Ectodermal cell (in vitro differentiated cells): ENCODE measurements around the gene NUDC.

Experiments used
- H3K27ac ChIP-seq: 2 replicates; pipeline ENCODE4 v1.7.0; 2013; ENCODE audit warnings: mild to moderate bottlenecking, low read depth, low read length; ENCODE audit not compliant: insufficient read depth, poor library complexity, severe bottlenecking
- H3K27me3 ChIP-seq: 2 replicates; pipeline ENCODE4 v1.7.0; 2013; ENCODE audit warnings: mild to moderate bottlenecking, low read length; ENCODE audit not compliant: insufficient read depth, control insufficient read depth, poor library complexity, severe bottlenecking
- H3K36me3 ChIP-seq: one replicate; pipeline ENCODE4 v1.7.0; 2013; ENCODE audit warnings: low read length; ENCODE audit not compliant: control insufficient read depth, insufficient read depth
- H3K4me1 ChIP-seq: one replicate; pipeline ENCODE4 v1.7.0; 2013; ENCODE audit warnings: low read length; ENCODE audit not compliant: control insufficient read depth, insufficient read depth
- H3K4me3 ChIP-seq: 2 replicates; pipeline ENCODE4 v1.7.0; 2013; ENCODE audit warnings: low read depth, low read length, control low read depth; ENCODE audit not compliant: insufficient read depth
- H3K9me3 ChIP-seq: 2 replicates; pipeline ENCODE4 v1.7.0; 2013; ENCODE audit warnings: mild to moderate bottlenecking, low read length, moderate library complexity; ENCODE audit not compliant: control insufficient read depth
- WGBS, 2 experiments: methylation state at CpG; one replicate each; pipeline ENCODE4 v1.1.7; 2013; ENCODE audit warnings: missing lambda C conversion rate in 2 of 2; 5-methylcytosine and 5-hydroxymethylcytosine counted together

Gene NUDC

DNA sequence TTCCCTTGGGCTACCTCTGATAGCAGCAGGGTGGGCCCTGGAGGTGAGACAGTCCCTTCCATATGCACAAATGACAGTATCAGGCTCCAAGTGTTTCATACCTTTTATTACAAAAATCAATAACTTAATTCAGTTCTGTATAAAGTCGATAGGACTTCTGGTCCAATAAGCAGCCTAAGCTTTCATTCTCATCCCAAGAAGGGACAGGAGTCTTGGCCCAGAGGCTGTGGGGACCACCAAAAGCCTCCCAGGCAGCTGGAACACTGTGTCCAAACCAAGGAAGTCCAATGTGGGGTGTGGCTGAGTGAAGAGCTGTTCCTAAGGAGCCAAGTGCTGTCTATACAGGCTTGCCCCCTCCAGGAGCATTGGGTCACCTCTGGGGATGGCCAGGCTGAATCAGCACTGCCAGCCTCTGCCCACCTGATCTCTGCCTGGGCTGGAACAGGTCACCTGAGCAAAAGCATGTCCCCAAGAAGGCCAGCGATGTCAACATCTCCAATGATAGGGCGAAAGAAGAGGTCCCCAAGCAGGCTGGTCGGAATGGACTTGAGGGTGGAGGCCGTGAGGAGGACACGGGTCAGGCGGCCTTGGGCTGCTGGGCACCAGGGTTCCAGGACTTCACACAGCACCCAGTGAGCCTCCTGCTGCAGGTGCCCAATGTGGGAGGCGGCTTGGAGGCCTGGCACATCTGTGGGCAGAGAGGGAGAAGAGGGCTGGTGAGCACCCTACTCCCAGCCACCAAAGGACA is 10.0 kb upstream of the NUDC start:
- Histone ChIP-seq H3K27ac (no peak overlapping the region), H3K4me1 (no peaks in the 10 kb centered on the region), H3K36me3 (no peaks in the 10 kb centered on the region), H3K4me3 (no peak overlapping the region), H3K27me3 (no peaks in the 10 kb centered on the region), H3K9me3 (no peaks in the 10 kb centered on the region)
- 89 to 90% methylated on average over 8 of the region's 8 CpGs for WGBS, 2 experiments

DNA sequence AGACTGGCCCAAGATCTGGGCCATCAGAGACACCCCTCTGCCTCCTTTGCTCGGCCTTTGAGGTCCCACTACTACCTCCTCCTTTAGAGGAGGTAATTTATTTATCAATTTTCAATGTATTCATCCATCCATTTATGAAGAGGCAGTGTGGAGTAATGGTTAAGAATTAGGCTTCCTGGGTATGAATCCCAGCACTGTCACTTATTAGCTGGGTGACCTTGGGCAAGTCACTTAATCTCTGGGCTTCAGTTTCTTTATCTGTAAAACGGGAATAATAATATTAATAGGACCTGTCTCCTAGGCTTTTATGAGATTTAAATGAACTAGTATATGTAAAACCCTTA is 9.4 kb upstream of the NUDC start:
- Histone ChIP-seq H3K9me3 (no peaks in the 10 kb centered on the region), H3K27ac (no peak overlapping the region), H3K4me3 (no peak overlapping the region), H3K27me3 (no peaks in the 10 kb centered on the region), H3K36me3 (no peaks in the 10 kb centered on the region), H3K4me1 (no peaks in the 10 kb centered on the region)
- WGBS, 2 experiments: 77 to 83% methylated on average over 1 to 2 of the region's 2 CpGs

DNA sequence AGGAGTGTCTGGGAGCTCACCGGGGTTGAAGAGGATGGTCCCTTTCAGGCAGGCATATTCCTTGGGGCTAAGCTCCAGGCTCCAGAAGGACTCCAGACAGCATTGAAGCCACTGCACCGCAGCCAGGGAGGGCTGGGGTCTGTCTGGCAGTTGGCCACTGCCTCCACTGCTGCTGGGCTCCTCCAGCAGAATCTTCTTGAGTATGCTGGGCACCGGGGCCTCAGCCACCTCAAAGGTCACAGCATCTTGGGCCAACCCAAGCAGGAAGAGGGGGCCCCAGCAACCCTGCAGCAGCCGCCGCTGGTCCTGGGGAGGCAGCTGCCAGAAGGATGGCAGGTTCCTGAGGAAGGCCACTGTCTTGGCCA is 8.2 kb upstream of the NUDC start:
- WGBS, 2 experiments: 90 to 91% methylated on average over 5 of the region's 5 CpGs

GRCh38 chr1:26913754-26914619 is 7.6 kb upstream of the NUDC start, which contains the start of gene NR0B2:
Gene NR0B2 (minus strand): TSS chr1:26913975. CDS start chr1:26913940, 35 bp downstream.
- Histone ChIP-seq H3K27ac (no peak within 1 kb of the TSS), H3K4me3 (no peak within 1 kb of the TSS)
- WGBS, 2 experiments: 89 to 90% methylated on average over 16 of the region's 16 CpGs

More for the DNA sequence above, 8.2 kb upstream of the NUDC start:
- Histone ChIP-seq H3K4me3 (no peak overlapping the region), H3K27me3 (no peaks in the 10 kb centered on the region), H3K4me1 (no peaks in the 10 kb centered on the region), H3K36me3 (no peaks in the 10 kb centered on the region), H3K27ac (no peak overlapping the region), H3K9me3 (no peaks in the 10 kb centered on the region)

GRCh38 chr1:26915204-26915842 is 6.2 kb upstream of the NUDC start:
- 79 to 82% methylated on average over 5 of the region's 5 CpGs for WGBS, 2 experiments
- no peaks in the 10 kb centered on the region for H3K9me3 ChIP-seq
- H3K27ac ChIP-seq: no peak overlapping the region

More at GRCh38 chr1:26913754-26914619, 7.6 kb upstream of the NUDC start, which contains the start of gene NR0B2:
- Histone ChIP-seq H3K9me3 (no peaks in the 10 kb centered on the region), H3K4me1 (no peaks in the 10 kb centered on the region), H3K36me3 (no peaks in the 10 kb centered on the region), H3K27me3 (no peaks in the 10 kb centered on the region)

DNA sequence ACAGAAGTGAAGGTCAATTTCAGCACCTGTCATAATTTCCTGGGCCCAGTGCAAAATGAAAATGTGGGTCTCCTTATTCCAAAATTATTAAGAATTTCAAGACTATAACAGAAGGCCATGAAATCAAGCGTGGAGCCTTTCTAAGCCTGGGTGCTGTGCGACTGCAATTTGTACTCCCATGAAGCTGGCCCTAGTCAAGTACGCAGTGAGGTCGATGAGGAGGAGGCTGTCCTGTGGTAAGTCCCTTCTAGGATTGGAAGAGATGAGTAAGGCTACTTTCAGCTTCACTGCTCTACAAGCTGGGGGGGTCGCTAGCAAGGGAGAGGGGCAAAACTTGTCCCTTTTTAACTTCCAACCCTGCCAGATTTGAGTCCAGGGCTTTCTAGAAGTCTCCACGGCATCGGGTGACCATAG is 410 bp upstream of the NUDC start:
- WGBS, 2 experiments: 31 to 40% methylated on average over 7 of the region's 7 CpGs
- no peaks in the 10 kb centered on the region for H3K9me3 ChIP-seq
- H3K36me3 ChIP-seq: peaks cover 16% of the 10 kb centered on the region
- H3K27ac ChIP-seq: no peak overlapping the region
- H3K4me1 ChIP-seq: peaks cover 11% of the 10 kb centered on the region
- H3K4me3 ChIP-seq: peak overlapping the region; percentile 88
- no peaks in the 10 kb centered on the region for H3K27me3 ChIP-seq

More at GRCh38 chr1:26915204-26915842, 6.2 kb upstream of the NUDC start:
- no peak overlapping the region for H3K4me3 ChIP-seq
- H3K36me3 ChIP-seq: no peaks in the 10 kb centered on the region
- no peaks in the 10 kb centered on the region for H3K4me1 ChIP-seq
- H3K27me3 ChIP-seq: no peaks in the 10 kb centered on the region

DNA sequence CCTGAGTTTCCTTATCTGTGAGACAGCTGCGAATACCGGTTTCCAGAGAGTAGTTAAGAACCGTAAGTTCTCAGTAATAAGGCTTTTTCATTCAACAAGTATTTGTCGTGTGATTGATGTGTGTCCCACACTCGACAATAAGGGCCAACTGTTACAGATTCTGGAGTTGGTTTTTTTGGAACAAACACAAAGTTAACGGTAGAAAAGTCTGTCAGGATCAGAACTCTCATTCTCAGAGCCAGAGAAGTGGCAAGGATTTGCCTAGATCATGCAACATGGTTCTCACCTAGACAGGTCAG is 837 bp downstream of the NUDC start:
- peaks cover 11% of the 10 kb centered on the region for H3K4me1 ChIP-seq
- H3K9me3 ChIP-seq: no peaks in the 10 kb centered on the region
- H3K27me3 ChIP-seq: no peaks in the 10 kb centered on the region
- H3K4me3 ChIP-seq: peak overlapping the region; percentile 88
- H3K27ac ChIP-seq: no peak overlapping the region
- H3K36me3 ChIP-seq: peaks cover 27% of the 10 kb centered on the region
- WGBS, 2 experiments: 55 to 61% methylated on average over 6 of the region's 6 CpGs

DNA sequence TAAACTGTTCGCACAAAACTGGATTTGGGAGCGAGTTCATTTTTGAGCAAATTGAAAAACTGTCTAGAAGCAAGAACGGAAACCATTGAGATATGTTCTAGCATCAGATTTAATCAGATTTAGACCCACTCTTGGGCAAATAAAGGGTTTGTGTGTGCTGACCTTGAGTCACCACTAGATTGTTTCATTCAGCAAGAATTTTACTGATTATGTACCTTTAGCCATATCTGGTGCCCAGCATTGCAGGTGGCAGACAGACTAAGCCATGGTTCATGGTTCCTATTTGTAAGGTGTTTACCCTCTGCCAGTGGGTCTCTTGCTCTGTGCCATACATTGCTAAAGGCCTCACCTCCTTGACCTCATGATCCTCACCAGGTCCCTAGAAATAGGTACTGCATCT is 1.4 kb downstream of the NUDC start:
- Histone ChIP-seq H3K4me3 (peak overlapping the region; percentile 88), H3K36me3 (peaks cover 31% of the 10 kb centered on the region), H3K27me3 (no peaks in the 10 kb centered on the region), H3K27ac (no peak overlapping the region), H3K9me3 (no peaks in the 10 kb centered on the region), H3K4me1 (peaks cover 11% of the 10 kb centered on the region)
- 88 to 90% methylated on average over 3 of the region's 3 CpGs for WGBS, 2 experiments

- Histone ChIP-seq H3K27ac (no peak overlapping the region), H3K27me3 (no peaks in the 10 kb centered on the region), H3K36me3 (peaks cover 36% of the 10 kb centered on the region), H3K4me1 (peaks cover 11% of the 10 kb centered on the region), H3K4me3 (no peak overlapping the region), H3K9me3 (no peaks in the 10 kb centered on the region)
- 96 to 98% methylated on average over 3 of the region's 3 CpGs for WGBS, 2 experiments
These were observed 2.2 kb downstream of the NUDC start for GRCh38 chr1:26923711-26924110.

GRCh38 chr1:26932531-26932930 is 11.0 kb downstream of the NUDC start:
- H3K27me3 ChIP-seq: no peaks in the 10 kb centered on the region
- H3K4me1 ChIP-seq: no peaks in the 10 kb centered on the region
- WGBS, 2 experiments: 90 to 100% methylated on average over 1 to 3 of the region's 3 CpGs
- peaks cover 35% of the 10 kb centered on the region for H3K36me3 ChIP-seq
- no peaks in the 10 kb centered on the region for H3K9me3 ChIP-seq
- H3K27ac ChIP-seq: no peak overlapping the region
- no peak overlapping the region for H3K4me3 ChIP-seq
